AG10803 (cell line): ENCODE data around the gene FCGBP.

Experiments used
- DNase-seq: peaks from one replicate; pipeline ENCODE4 v3.0.0; 2010; ENCODE audit warnings: low read depth
- H3K4me3 ChIP-seq: 2 replicates; pipeline ENCODE4 v1.5.1; 2011; ENCODE audit warnings: mild to moderate bottlenecking, low read length, control low read depth
- CTCF ChIP-seq: conservative IDR thresholded peaks from 2 replicates; pipeline ENCODE4 v1.5.1; 2011; ENCODE audit warnings: mild to moderate bottlenecking, low read length, control low read depth, inconsistent platforms

Gene FCGBP

DNA sequence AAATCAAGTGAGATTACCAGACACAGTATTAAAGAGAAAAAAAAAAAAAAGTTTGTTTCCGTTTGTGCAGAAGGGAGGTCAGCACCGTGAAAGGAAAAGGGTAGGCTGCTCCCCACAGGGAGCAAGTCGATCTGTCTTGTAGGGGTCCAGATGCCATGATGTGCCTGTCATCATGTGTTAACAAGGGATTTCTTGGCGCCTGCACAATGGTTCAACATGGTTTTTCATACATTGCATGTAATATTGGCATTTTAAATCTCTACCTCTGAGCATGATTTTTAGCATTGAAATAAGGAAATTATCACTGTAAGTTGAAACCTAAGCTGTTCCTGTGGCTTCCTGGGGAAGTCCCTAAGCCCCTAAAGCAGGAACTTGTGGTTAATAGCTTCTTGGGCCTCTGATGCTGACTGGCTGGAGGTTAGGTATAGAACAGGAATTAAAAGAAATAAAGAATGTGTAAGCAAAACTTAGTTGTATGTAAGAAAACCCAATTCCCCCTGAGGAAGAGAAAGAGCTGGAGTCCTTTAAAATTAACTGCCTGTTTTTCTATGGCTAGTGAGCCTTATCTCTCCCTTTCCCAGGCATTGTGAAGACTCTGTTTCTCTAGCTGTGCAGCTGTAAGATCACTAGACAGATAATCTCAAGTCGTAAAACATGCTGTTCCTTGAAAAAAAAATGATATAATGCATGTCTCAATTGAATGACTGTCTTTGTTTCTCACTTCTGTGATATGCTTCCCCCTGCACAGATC, 7.4 kb upstream of the FCGBP start:
- TF ChIP-seq CTCF: no peak
- no peak overlapping the region for H3K4me3 ChIP-seq
- DNase-seq: no peak

GRCh38 chr19:39941151-39941550, 6.7 kb upstream of the FCGBP start:
- H3K4me3 ChIP-seq: no peak overlapping the region
- DNase-seq: no peak
- TF ChIP-seq CTCF: no peak

DNA sequence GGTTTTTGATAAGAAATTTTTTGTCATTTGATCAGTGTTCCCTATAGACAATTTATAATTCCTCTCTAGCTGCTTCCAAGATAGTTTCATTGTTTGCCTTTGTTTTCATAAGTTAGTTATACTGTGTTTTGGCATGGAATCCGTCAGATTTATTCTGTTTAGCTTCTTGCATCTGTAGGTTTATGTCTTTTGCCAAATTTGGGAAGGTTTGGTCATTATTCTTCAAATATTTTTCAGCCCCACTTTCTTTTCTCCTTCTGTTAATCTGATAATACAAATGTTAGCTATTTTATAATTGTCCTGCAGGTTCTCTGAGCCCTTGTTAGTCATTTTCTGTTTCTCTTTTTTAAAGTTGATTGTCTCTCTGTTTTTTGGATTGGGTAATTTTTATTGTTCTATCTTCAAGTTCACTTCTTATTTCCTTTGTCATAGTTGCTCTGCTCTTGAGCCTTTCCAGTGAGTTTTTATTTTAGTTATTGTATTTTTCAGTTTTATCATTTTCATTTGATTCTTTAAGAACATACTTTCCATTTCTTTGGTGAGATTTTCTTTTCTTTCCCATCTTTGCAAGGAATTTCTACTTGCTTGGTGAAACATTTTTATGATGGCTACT, 5.9 kb upstream of the FCGBP start:
- no peak overlapping the region for H3K4me3 ChIP-seq
- no peak for TF ChIP-seq CTCF
- no peak for DNase-seq

DNA sequence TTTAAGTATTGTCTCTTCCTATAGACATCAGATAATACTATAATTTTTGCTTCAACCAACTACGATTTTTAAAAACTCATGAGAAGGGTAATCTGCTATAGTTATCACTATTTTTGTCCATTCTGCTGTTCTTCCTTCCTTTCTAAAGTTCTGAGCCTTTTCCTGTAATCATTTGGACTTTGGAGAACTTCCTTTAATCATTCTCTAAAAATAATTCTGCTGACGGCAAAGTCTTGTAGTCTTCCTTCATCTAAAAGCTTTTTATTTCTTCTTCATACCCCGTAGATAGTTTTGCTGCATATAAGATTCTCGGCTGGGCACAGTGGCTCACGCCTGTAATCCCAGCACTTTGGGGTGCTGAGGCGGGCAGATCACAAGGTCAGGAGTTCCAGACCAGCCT, 5.1 kb upstream of the FCGBP start:
- no peak for DNase-seq
- TF ChIP-seq CTCF: no peak
- H3K4me3 ChIP-seq: no peak overlapping the region

GRCh38 chr19:39937787-39938186, 3.4 kb upstream of the FCGBP start:
- H3K4me3 ChIP-seq: no peak overlapping the region
- no peak for DNase-seq
- no peak for TF ChIP-seq CTCF

DNA sequence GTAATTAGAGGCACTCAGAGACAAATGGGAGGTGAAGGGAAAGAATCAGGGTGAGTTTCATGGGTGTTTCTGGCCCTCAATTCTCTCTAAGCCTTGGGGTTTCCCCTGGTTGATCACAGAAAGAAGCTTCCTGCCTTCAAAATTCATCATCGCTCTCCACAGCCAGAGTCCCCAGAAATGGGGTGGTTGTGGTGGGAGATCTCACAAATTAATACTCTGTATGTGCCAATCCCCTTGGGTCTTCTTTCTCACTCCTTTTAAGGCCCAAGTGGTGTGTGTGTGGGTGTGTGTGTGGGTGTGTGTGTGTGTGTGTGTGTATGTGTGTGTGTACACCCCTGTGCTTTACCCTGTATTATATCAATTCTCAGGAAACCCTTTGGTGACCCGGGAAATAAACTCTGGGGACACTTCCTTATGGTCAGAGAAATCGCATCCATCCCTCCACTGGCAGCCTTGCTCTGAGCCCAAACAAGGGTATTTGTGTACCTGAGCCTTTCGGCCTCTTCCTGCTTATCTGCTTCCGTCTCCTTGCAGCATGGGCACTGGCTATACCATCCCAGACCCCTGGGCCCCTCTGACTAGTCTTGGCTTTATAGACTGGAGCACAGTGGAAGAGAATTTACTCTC, 2.8 kb upstream of the FCGBP start:
- no peak for TF ChIP-seq CTCF
- H3K4me3 ChIP-seq: no peak overlapping the region
- no peak for DNase-seq

DNA sequence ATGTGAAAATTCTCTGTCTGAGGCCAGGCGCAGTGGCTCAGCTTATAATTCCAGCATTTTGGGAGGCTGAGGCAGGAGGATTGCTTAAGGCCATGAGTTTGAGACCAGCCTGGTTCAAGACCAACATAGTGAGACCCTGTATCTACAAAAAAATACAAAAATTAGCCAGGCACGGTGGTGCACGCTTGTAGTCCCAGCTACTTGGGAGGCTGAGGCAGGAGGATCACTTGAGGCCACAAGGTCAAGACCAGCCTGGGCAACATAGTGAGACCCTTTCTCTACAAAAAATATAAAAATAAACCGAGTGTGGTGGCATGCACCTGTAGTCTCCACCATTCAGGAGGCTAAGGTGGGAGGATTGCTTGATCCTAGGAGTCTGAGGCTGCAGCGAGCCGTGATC, 2.2 kb upstream of the FCGBP start:
- H3K4me3 ChIP-seq: no peak overlapping the region
- no peak for TF ChIP-seq CTCF
- DNase-seq: no peak
